Brain microvascular endothelial cell (primary cell): ENCODE results near the gene TTC39C.
"Not testable (repeated sequence)": the region's sequence is repeated elsewhere in the genome, so short reads cannot be mapped to it uniquely, and the experiment has no call there.

ENCODE experiments used
- DNase-seq: peaks from one replicate; pipeline ENCODE4 v3.0.0-alpha.2; 2020
- H3K27ac ChIP-seq: fragments of 250-450 bp; sonication (Bioruptor Pico); 2 replicates; pipeline ENCODE4 v1.5.1; 2020; ENCODE audit warnings: mild to moderate bottlenecking, moderate library complexity
- H3K27me3 ChIP-seq: fragments of 250-450 bp; sonication (Bioruptor Pico); replicated peaks from 2 replicates; pipeline ENCODE4 v1.5.1; 2020; ENCODE audit warnings: mild to moderate bottlenecking
- H3K36me3 ChIP-seq: fragments of 250-450 bp; sonication (Bioruptor Pico); replicated peaks from 2 replicates; pipeline ENCODE4 v1.5.1; 2020; ENCODE audit warnings: mild to moderate bottlenecking
- H3K4me3 ChIP-seq: 2 replicates; pipeline ENCODE4 v1.5.1; 2011; ENCODE audit warnings: low read depth, mild to moderate bottlenecking, control low read depth, low read length, moderate library complexity
- CTCF ChIP-seq: IDR thresholded peaks from 2 replicates; pipeline ENCODE4 v1.5.1; 2011; ENCODE audit warnings: low read depth, mild to moderate bottlenecking, moderate library complexity, low read length, control low read depth, inconsistent platforms; ENCODE audit errors: missing control alignments
- in situ Hi-C: cut with HindIII; loops from 2 replicates; pipeline ENCODE4 v1.10.0; 2017; ENCODE audit warnings: low sequenced_read_pairs, low pct_ligation_motif_present

Gene TTC39C

DNA sequence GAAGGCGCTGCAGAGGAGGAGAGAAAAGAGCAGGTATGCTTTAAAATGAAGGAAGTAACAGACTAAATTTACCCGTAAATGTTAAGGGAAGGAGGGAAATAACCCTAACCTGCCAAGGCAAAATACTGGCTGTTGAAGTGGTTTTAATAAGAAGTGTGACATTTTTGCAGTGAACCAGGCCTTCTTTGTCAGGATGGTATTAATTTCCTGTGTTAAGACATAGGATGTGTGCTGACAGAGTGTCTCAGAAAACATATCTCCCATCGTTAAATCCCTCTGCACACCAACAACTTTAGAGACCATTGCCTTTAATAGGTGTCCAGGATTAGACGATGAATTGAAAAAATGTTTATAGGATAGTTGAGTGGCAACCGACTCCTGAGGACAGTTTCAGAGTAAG is 9.9 kb downstream of the TTC39C start:
- Histone ChIP-seq H3K4me3 (no peak overlapping the region), H3K27me3 (no peaks in the 10 kb centered on the region), H3K27ac (no peak overlapping the region), H3K36me3 (no peaks in the 10 kb centered on the region)
- DNase-seq, result no peak
- in situ Hi-C loops, result no loop called here
- no peak for TF ChIP-seq CTCF

GRCh38 chr18:24026457-24026856 is 11.9 kb downstream of the TTC39C start:
- H3K27me3 ChIP-seq, result no peaks in the 10 kb centered on the region
- no peak for DNase-seq
- TF ChIP-seq CTCF, result no peak
- H3K36me3 ChIP-seq, result no peaks in the 10 kb centered on the region
- H3K27ac ChIP-seq, result no peak overlapping the region
- in situ Hi-C loops, result no loop called here
- H3K4me3 ChIP-seq, result no peak overlapping the region

DNA sequence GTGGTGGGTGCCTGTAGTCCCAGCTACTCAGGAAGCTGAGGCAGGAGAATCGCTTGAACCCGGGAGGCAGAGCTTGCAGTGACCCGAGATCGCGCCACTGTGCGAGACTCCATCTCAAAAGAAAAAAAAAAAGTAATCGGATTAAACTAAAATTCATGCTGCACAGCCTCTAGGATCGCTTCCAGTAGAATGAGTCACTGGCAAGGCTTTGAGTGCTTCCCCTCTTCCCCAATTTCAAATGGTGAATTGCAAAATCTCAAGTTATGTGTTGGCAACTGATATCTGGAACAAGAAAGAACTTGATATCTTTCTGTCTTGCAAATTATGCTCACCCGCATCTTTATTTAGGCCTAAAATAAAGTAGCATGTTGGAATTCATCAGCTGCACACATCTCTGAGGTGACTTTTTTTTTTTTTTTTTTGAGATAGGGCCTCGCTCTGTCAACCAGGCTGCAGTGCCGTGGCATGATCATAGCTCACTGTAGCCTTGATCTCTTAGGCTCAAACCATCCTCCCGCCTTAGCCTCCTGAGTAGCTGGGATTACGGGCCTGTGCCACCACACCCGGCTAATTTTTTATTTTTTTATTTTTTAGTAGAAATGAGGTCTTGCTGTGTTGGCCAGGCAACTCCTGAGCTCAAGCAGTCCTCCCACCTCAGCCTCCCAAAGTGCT is 12.7 kb downstream of the TTC39C start:
- no peak for TF ChIP-seq CTCF
- Histone ChIP-seq H3K4me3 (no peak overlapping the region), H3K27me3 (no peaks in the 10 kb centered on the region), H3K27ac (no peak overlapping the region), H3K36me3 (no peaks in the 10 kb centered on the region)
- in situ Hi-C loops, result no loop called here
- DNase-seq, result peak; percentile 59

- in situ Hi-C loops, H3K36me3 ChIP-seq, DNase-seq, H3K27ac ChIP-seq, H3K4me3 ChIP-seq, H3K27me3 ChIP-seq: not testable (repeated sequence)
Measured at GRCh38 chr18:24028946-24029345, 14.4 kb downstream of the TTC39C start.

DNA sequence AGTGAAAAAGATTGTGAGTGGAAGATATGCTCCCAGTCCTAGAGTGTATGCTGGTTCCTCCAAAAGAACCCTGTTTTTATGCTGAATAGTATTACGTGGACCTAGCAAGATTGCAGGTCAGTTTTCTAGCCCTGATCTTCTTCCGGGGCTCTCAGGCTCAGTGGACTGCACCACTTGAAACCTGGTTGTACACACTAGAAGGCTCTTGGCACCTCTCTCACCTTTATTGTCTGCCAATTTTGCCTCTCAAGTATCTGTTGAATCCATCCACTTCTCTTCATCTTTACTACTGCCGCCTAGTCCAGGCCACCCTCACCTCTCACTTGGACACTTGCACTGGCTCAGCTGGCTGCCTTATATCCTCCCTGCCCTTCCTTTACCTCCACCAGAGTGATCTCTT is 16.8 kb downstream of the TTC39C start:
- no peaks in the 10 kb centered on the region for H3K27me3 ChIP-seq
- H3K4me3 ChIP-seq, result no peak overlapping the region
- DNase-seq, result no peak
- TF ChIP-seq CTCF, result no peak
- no peak overlapping the region for H3K27ac ChIP-seq
- H3K36me3 ChIP-seq, result no peaks in the 10 kb centered on the region
- in situ Hi-C loops, result no loop called here

DNA sequence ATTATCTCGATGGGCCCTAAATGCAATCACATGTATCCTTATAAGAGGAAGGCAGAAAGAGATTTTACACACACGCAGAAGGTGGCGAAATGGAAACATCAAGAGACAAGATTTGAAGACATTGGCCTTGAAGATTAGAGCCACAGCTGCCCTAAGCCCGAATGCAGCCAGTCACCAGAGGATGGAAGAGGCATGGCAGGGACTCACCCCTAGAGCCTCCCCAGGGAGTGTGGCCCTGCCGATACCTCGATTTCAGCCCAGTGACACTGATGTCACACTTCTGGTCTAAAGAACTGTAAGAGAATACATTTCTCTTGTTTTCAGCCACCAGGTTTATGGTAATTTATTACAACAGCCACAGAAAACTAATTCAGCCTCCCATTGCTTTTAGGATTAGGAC is 17.4 kb downstream of the TTC39C start:
- in situ Hi-C loops, result no loop called here
- no peak for TF ChIP-seq CTCF

More for the DNA sequence above, 17.4 kb downstream of the TTC39C start:
- no peaks in the 10 kb centered on the region for H3K27me3 ChIP-seq
- DNase-seq, result no peak
- H3K27ac ChIP-seq, result no peak overlapping the region
- no peak overlapping the region for H3K4me3 ChIP-seq
- H3K36me3 ChIP-seq, result no peaks in the 10 kb centered on the region
